GM12874 (cell line): ENCODE results near the gene MAN1C1.

Source experiments
- CTCF ChIP-seq: IDR thresholded peaks from 2 replicates; pipeline ENCODE4 v1.5.1; 2011; ENCODE audit warnings: low read depth, mild to moderate bottlenecking, control low read depth, low read length, moderate library complexity; ENCODE audit not compliant: insufficient read depth

MAN1C1 gene

GRCh38 chr1:25774921-25775771, 158.6 kb downstream of the MAN1C1 start:
- TF ChIP-seq CTCF = no peak

GRCh38 chr1:25779388-25779787, 162.8 kb downstream of the MAN1C1 start:
- TF ChIP-seq CTCF = no peak

- TF ChIP-seq CTCF = no peak
Observed at GRCh38 chr1:25779894-25780293, 163.3 kb downstream of the MAN1C1 start.

- TF ChIP-seq CTCF = no peak
Observed at GRCh38 chr1:25780318-25781129, 163.9 kb downstream of the MAN1C1 start.

GRCh38 chr1:25781130-25781433, 164.5 kb downstream of the MAN1C1 start:
- no peak for TF ChIP-seq CTCF

- TF ChIP-seq CTCF = no peak
Observed at GRCh38 chr1:25782608-25783201, 166.1 kb downstream of the MAN1C1 start.

GRCh38 chr1:25784575-25785051, 168.0 kb downstream of the MAN1C1 start:
- no peak for TF ChIP-seq CTCF
